ENCODE measurements around the gene TMEM229B. TPM values are rescaled to one million over a fixed set of nuclear protein-coding genes. Genes with fewer than 3 reads are reported as not detected.
A peak's percentile ranks its signal among the peaks of the same experiment; 100 is the strongest.

Gene TMEM229B
- total RNA-seq, 2 donors from 2014 or later: 1.3 to 2.9 TPM

GRCh38 chr14:67432050-67432564 lies 56.4 kb downstream of the TMEM229B start:
- no peaks in the 10 kb centered on the region for H3K9me3 ChIP-seq
- no peaks in the 10 kb centered on the region for H3K36me3 ChIP-seq
- TF ChIP-seq CTCF (IDR thresholded peaks at IDR 0.05): no peak
- H3K27me3 ChIP-seq: no peaks in the 10 kb centered on the region
- no peak overlapping the region for H3K27ac ChIP-seq
- H3K4me1 ChIP-seq: peaks cover 2 to 3% of the 10 kb centered on the region in 2 donors
- no peak overlapping the region for H3K4me3 ChIP-seq
- DNase-seq (ENCODE audit: low spot score): no peak

- DNase-seq (ENCODE audit: low spot score): no peak
- H3K4me3 ChIP-seq: no peak overlapping the region
- no peaks in the 10 kb centered on the region for H3K36me3 ChIP-seq
- H3K4me1 ChIP-seq: peaks cover 2 to 8% of the 10 kb centered on the region in 2 donors
- TF ChIP-seq CTCF (IDR thresholded peaks at IDR 0.05): no peak
- H3K27me3 ChIP-seq: no peaks in the 10 kb centered on the region
- no peak overlapping the region for H3K27ac ChIP-seq
- no peaks in the 10 kb centered on the region for H3K9me3 ChIP-seq
Measured at GRCh38 chr14:67429510-67430205, 58.9 kb downstream of the TMEM229B start.

GRCh38 chr14:67428501-67429031 lies 60.0 kb downstream of the TMEM229B start:
- Histone ChIP-seq H3K27me3 (no peaks in the 10 kb centered on the region), H3K4me3 (no peak overlapping the region), H3K4me1 (peaks cover 2 to 8% of the 10 kb centered on the region in 2 donors), H3K27ac (no peak overlapping the region), H3K36me3 (no peaks in the 10 kb centered on the region), H3K9me3 (no peaks in the 10 kb centered on the region)
- no peak for TF ChIP-seq CTCF (IDR thresholded peaks at IDR 0.05)
- no peak for DNase-seq (ENCODE audit: low spot score)

GRCh38 chr14:67426983-67427606 lies 61.4 kb downstream of the TMEM229B start:
- TF ChIP-seq CTCF (IDR thresholded peaks at IDR 0.05): peak; percentile 75 to 88
- no peak overlapping the region for H3K4me3 ChIP-seq
- DNase-seq (ENCODE audit: low spot score): peak; percentile 72
- H3K36me3 ChIP-seq: no peaks in the 10 kb centered on the region
- H3K27me3 ChIP-seq: no peaks in the 10 kb centered on the region
- no peaks in the 10 kb centered on the region for H3K9me3 ChIP-seq
- H3K4me1 ChIP-seq: peaks cover 2 to 8% of the 10 kb centered on the region in 2 donors
- no peak overlapping the region for H3K27ac ChIP-seq

- TF ChIP-seq CTCF (IDR thresholded peaks at IDR 0.05): no peak
- no peak overlapping the region for H3K4me3 ChIP-seq
- H3K36me3 ChIP-seq: no peaks in the 10 kb centered on the region
- H3K27ac ChIP-seq: no peak overlapping the region
- H3K27me3 ChIP-seq: no peaks in the 10 kb centered on the region
- no peaks in the 10 kb centered on the region for H3K9me3 ChIP-seq
- H3K4me1 ChIP-seq: peaks cover 2 to 8% of the 10 kb centered on the region in 2 donors
- DNase-seq (ENCODE audit: low spot score): no peak
Measured at GRCh38 chr14:67426161-67426560, 62.4 kb downstream of the TMEM229B start.
